Ascending aorta (tissue), 2 donors: ENCODE results near the gene OSGEP. TPM values are rescaled to one million over a fixed set of nuclear protein-coding genes. Genes with fewer than 3 reads are reported as not detected.

Experiments
- DNase-seq, 2 donors: peaks; one replicate each; pipeline ENCODE4 v3.0.0-alpha.2; 2019; ENCODE audit warnings: low spot score in 2 of 2
- H3K27ac ChIP-seq, 2 donors: fragments of 200-600 bp; sonication (generic); one replicate each; pipeline ENCODE4 v1.5.1; 2016 to 2017; ENCODE audit warnings: mild to moderate bottlenecking in 1 of 2
- H3K27me3 ChIP-seq: fragments of 200-600 bp; sonication (generic); one replicate; pipeline ENCODE4 v1.5.1; 2017
- H3K36me3 ChIP-seq, 2 donors: fragments of 200-600 bp; sonication (generic); one replicate each; pipeline ENCODE4 v1.5.1; 2016
- H3K4me1 ChIP-seq, 2 donors: fragments of 200-600 bp; sonication (generic); one replicate each; pipeline ENCODE4 v1.5.1; 2016 to 2017; ENCODE audit warnings: mild to moderate bottlenecking in 1 of 2
- H3K4me3 ChIP-seq, 2 donors: fragments of 200-600 bp; sonication (generic); one replicate each; pipeline ENCODE4 v1.5.1; 2016 to 2017; ENCODE audit warnings: mild to moderate bottlenecking in 1 of 2
- H3K9me3 ChIP-seq, 2 donors: fragments of 200-600 bp; sonication (generic); one replicate each; pipeline ENCODE4 v1.5.1; 2016
- intact Hi-C: fragments of 100-400 bp; cut with DNase I; formaldehyde crosslinking; loops from one replicate; pipeline ENCODE4 v1.15.1; 2023
- total RNA-seq: library from RNA; depleted of rRNA; stranded (reverse); fragments of >200 nt; gene quantifications from one replicate; pipeline ENCODE4 v1.1.0, GENCODE V29; 2016
- TF ChIP-seq, protein P1 (sequence below), 3 experiments: fragments of 200-600 bp in 2 of 3; fragments of 450-650 bp in 1 of 3; sonication (generic) in 2 of 3; IDR thresholded peaks; one replicate each; pipeline ENCODE4 v1.5.1; 2016 to 2019; ENCODE audit warnings: antibody characterized with exemption in 3 of 3, mild to moderate bottlenecking in 1 of 3, moderate library complexity in 1 of 3

The OSGEP gene
- total RNA-seq, 1 donor from 2014 or later: 26.7 TPM

DNA sequence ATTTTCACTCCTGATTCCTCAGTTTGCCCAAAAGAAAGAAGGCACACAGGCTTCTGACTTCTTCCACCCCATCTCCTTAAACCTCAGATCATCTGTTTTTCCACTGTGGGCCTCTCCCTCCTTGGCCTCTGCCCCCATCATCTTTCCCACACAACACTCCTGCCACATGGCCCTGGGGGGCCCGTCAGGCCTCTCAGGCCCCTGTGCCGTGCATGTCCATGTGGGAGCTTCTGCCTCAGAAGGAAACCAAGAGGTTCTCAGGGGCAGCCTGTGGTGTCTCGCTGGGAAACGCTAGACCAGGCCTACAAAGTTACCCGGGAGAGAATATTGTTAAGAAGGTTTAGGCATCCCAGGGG is 26.6 kb downstream of the OSGEP start:
- intact Hi-C loops: no loop called here
- H3K9me3 ChIP-seq: no peaks in the 10 kb centered on the region

DNA sequence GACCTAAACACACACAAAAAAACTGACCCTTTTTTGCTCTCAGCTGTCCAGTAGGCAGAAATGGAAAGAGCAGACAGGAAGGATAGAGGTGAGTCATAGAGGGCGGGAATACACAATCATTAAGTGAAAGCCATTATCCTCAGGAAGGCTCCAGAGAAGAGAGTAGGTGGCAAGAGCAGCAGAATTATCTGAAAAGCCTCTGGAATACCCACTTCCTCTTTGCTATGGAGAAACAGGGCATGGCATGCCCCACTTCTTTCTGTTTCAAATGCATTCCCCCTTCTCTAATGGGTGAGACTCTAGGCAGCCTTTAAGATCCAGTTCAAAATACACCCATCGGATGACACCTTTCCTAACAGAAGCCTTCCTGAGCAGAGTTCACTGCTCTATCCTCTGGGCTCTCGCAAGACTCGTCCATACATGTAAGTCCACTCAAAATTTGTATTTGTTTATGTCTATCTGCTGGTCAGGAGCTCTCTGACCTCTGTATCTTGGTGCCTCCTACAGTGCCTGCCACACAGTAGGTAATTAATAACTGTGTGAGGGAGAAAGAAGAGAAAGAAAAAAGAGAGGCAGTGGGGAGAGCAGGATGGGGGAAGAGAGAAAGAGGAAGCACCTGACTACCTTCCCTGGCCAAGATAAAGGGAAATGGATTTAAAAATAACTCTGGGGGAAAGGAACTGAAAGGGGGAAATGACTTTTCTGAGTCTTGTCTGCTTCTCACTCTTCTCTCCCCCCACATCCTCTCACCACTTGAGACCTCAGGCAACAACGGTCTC is 27.2 kb downstream of the OSGEP start:
- intact Hi-C loops: no loop called here
- Histone ChIP-seq H3K4me1 (no peaks in the 10 kb centered on the region), H3K27me3 (no peaks in the 10 kb centered on the region), H3K9me3 (no peaks in the 10 kb centered on the region), H3K36me3 (no peaks in the 10 kb centered on the region), H3K27ac (no peak overlapping the region), H3K4me3 (no peak overlapping the region)
- no peak for DNase-seq
- TF ChIP-seq, protein P1, sequence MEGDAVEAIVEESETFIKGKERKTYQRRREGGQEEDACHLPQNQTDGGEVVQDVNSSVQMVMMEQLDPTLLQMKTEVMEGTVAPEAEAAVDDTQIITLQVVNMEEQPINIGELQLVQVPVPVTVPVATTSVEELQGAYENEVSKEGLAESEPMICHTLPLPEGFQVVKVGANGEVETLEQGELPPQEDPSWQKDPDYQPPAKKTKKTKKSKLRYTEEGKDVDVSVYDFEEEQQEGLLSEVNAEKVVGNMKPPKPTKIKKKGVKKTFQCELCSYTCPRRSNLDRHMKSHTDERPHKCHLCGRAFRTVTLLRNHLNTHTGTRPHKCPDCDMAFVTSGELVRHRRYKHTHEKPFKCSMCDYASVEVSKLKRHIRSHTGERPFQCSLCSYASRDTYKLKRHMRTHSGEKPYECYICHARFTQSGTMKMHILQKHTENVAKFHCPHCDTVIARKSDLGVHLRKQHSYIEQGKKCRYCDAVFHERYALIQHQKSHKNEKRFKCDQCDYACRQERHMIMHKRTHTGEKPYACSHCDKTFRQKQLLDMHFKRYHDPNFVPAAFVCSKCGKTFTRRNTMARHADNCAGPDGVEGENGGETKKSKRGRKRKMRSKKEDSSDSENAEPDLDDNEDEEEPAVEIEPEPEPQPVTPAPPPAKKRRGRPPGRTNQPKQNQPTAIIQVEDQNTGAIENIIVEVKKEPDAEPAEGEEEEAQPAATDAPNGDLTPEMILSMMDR (IDR thresholded peaks at IDR 0.05): no peak

More for the DNA sequence above, 26.6 kb downstream of the OSGEP start:
- Histone ChIP-seq H3K4me3 (no peak overlapping the region), H3K27me3 (no peaks in the 10 kb centered on the region), H3K36me3 (no peaks in the 10 kb centered on the region), H3K27ac (no peak overlapping the region), H3K4me1 (no peaks in the 10 kb centered on the region)
- TF ChIP-seq, protein P1 (IDR thresholded peaks at IDR 0.05): no peak
- DNase-seq: no peak

DNA sequence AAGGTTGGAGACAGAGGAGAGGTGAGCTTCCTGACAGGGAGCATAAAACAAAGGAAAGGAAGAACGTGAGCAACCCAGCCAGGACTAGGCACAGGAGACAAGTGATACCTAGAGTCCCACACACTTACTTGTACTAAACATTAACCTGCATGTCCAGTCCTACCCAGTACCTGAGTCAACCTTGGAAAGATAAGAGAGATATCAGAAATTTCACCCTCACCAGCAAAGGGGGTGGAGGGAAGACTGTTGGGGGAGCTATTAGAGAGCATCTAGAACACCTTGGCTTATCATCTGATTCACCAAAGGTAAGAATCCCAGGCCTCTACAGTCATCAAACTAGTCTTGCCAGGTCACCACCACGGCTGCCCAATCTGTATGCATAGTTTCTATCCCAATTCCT is 29.8 kb downstream of the OSGEP start:
- no peaks in the 10 kb centered on the region for H3K36me3 ChIP-seq
- H3K9me3 ChIP-seq: no peaks in the 10 kb centered on the region
- TF ChIP-seq, protein P1 (IDR thresholded peaks at IDR 0.05): no peak
- H3K4me3 ChIP-seq: no peak overlapping the region
- no peak for DNase-seq
- H3K27me3 ChIP-seq: no peaks in the 10 kb centered on the region
- intact Hi-C loops: no loop called here
- no peak overlapping the region for H3K27ac ChIP-seq
- no peaks in the 10 kb centered on the region for H3K4me1 ChIP-seq

DNA sequence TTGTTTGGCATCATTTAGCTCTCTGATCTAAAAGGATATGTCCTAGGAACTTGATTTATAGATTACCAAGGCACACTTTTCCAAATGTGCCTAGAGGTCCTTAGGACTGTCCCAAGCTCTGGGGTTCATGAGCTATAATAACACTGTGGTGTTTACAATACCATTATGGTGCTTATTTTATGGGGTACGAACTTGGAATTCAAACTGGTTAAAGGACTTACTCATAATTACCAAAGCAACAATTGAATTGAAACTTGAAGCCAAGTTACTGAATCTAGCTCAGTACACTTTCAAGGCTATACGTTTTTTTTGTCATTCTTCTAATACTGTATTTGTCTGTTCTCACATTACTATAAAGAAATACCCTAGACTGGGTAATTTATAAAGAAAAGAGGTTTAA is 31.7 kb downstream of the OSGEP start:
- TF ChIP-seq, protein P1 (IDR thresholded peaks at IDR 0.05): no peak
- no peaks in the 10 kb centered on the region for H3K36me3 ChIP-seq
- H3K9me3 ChIP-seq: no peaks in the 10 kb centered on the region
- intact Hi-C loops: no loop called here
- H3K4me3 ChIP-seq: no peak overlapping the region
- H3K27ac ChIP-seq: no peak overlapping the region
- no peaks in the 10 kb centered on the region for H3K4me1 ChIP-seq
- no peaks in the 10 kb centered on the region for H3K27me3 ChIP-seq
- no peak for DNase-seq

DNA sequence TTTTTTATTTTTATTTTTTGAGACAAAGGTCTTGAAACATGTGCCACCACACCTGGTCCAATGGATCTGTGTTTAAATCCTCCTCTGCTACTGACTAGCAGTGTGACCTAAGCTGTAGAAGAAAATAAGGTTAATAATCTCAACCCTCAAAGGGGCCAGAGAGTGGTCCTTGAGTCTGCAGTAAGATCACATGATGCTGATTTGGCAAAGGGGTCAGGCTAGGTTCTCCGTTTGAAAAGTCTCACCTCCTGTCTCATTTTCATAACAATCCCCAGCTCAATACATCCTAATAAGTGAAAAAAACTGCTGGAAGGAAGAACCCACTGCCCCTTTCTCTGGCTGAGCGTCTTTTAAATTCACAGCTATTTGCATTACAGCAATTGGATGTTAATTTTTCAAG is 33.3 kb downstream of the OSGEP start:
- Histone ChIP-seq H3K27ac (no peak overlapping the region), H3K4me3 (no peak overlapping the region), H3K9me3 (no peaks in the 10 kb centered on the region), H3K27me3 (no peaks in the 10 kb centered on the region), H3K36me3 (no peaks in the 10 kb centered on the region), H3K4me1 (no peaks in the 10 kb centered on the region)
- intact Hi-C loops: no loop called here
- DNase-seq: no peak
- TF ChIP-seq, protein P1 (IDR thresholded peaks at IDR 0.05): no peak
